GM06990 (cell line): ENCODE data around the gene STK10.
"Not testable (repeated sequence)": the region's sequence is repeated elsewhere in the genome, so short reads cannot be mapped to it uniquely, and the experiment has no call there.

Source experiments
- DNase-seq: peaks from one replicate; pipeline ENCODE4 v3.0.0-alpha.2; 2011; ENCODE audit not compliant: insufficient read length; ENCODE audit errors: extremely low read depth
- H3K27me3 ChIP-seq: replicated peaks from 2 replicates; pipeline ENCODE4 v1.6.0; 2011; ENCODE audit warnings: low read length; ENCODE audit not compliant: control insufficient read depth, insufficient read depth
- H3K36me3 ChIP-seq: 2 replicates; pipeline ENCODE4 v1.5.1; 2011; ENCODE audit warnings: low read length; ENCODE audit not compliant: control insufficient read depth, insufficient read depth
- H3K4me3 ChIP-seq: replicated peaks from 2 replicates; pipeline ENCODE4 v1.5.1; 2011; ENCODE audit warnings: low read depth, mild to moderate bottlenecking, control low read depth, low read length
- CTCF ChIP-seq: IDR thresholded peaks from 2 replicates; pipeline ENCODE4 v1.5.1; 2011; ENCODE audit warnings: low read length, control low read depth, mild to moderate bottlenecking, inconsistent platforms; ENCODE audit not compliant: insufficient read depth, poor library complexity, severe bottlenecking

The STK10 gene

GRCh38 chr5:172162323-172162986 lies 25.6 kb downstream of the STK10 start:
- Histone ChIP-seq H3K36me3 (peaks cover 15% of the 10 kb centered on the region), H3K4me3 (no peak overlapping the region), H3K27me3 (no peaks in the 10 kb centered on the region)
- TF ChIP-seq CTCF, result no peak
- no peak for DNase-seq

GRCh38 chr5:172160506-172160905 lies 27.5 kb downstream of the STK10 start:
- Histone ChIP-seq H3K36me3 (peaks cover 22% of the 10 kb centered on the region), H3K4me3 (no peak overlapping the region), H3K27me3 (no peaks in the 10 kb centered on the region)
- no peak for TF ChIP-seq CTCF
- no peak for DNase-seq

GRCh38 chr5:172159016-172159415 lies 29.0 kb downstream of the STK10 start:
- Histone ChIP-seq H3K4me3 (no peak overlapping the region), H3K27me3 (no peaks in the 10 kb centered on the region), H3K36me3 (peaks cover 27% of the 10 kb centered on the region)
- DNase-seq, result no peak
- no peak for TF ChIP-seq CTCF

- DNase-seq, result no peak
- no peak for TF ChIP-seq CTCF
- Histone ChIP-seq H3K4me3 (no peak overlapping the region), H3K36me3 (peaks cover 22% of the 10 kb centered on the region), H3K27me3 (no peaks in the 10 kb centered on the region)
These were observed 31.5 kb downstream of the STK10 start for GRCh38 chr5:172156541-172156994.

GRCh38 chr5:172155101-172155500 lies 32.9 kb downstream of the STK10 start:
- not testable (repeated sequence) for DNase-seq, H3K4me3 ChIP-seq, H3K27me3 ChIP-seq
- H3K36me3 ChIP-seq, result peaks cover 22% of the 10 kb centered on the region

GRCh38 chr5:172153695-172154094 lies 34.3 kb downstream of the STK10 start:
- no peak for DNase-seq
- no peak for TF ChIP-seq CTCF
- Histone ChIP-seq H3K4me3 (no peak overlapping the region), H3K27me3 (no peaks in the 10 kb centered on the region), H3K36me3 (peaks cover 27% of the 10 kb centered on the region)
